HEK293T (cell line): ENCODE results near the gene NECTIN1.

Experiments used
- ARNT ChIP-seq: fragments of 450-650 bp; IDR thresholded peaks from 2 replicates; pipeline ENCODE4 v1.6.1; 2017; ENCODE audit warnings: mild to moderate bottlenecking
- HDGF ChIP-seq: fragments of 450-650 bp; IDR thresholded peaks from 2 replicates; pipeline ENCODE4 v1.6.1; 2017; ENCODE audit warnings: antibody characterized with exemption, borderline replicate concordance
- SP1 ChIP-seq: fragments of 450-650 bp; IDR thresholded peaks from 2 replicates; pipeline ENCODE4 v1.6.1; 2017

DNA sequence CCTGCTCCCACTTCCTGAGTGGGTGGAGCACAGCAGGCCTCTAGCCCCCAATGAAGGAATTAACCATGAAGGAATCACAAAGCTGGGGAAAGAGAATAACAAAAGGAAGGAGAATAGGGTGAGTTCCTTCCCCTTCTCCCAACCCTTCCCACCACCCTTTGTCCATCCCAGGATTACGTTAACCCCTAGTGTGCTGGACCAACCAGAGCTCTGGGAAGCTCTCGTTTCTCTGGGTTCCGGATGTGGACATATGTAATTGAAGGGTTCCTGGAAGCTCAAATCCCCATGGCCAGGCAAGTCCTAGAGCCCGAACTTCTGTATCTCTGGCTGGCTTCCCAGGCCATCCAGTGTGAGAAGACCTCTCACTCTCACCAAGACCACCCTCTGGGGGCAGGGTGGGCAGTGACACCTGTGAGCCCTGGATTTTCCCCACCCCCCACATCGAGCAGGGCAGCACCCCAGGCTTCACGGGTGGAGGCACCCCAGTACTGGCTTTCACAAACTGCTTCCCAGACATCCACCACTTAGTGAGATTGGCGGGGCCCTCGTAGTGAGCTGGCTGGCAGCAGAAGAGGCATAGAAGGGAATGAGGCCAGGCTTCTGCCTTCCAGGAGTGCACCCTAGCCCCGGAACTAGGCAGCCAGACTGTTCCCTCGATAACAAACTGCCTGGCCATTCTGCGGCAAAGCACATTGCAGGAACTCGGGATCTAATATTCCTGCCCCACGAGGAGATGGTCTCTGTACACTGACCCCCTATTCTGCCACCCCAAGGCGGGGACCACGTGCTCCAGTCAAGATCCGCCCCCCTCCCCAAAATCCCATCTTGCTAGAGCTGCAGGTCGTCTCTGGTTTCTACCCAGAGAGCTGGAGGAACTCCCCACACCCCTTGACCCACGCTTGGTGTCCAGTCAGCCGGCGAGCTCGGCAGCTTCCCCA is 2.1 kb downstream of the NECTIN1 start:
- TF ChIP-seq HDGF: no peak
- TF ChIP-seq SP1: no peak
- no peak for TF ChIP-seq ARNT
